ENCODE data around the gene PDE11A. TPM values are rescaled to one million over a fixed set of nuclear protein-coding genes. Genes with fewer than 3 reads are reported as not detected.

PDE11A gene
- total RNA-seq, 1 donor from 2014 or later, result not detected

DNA sequence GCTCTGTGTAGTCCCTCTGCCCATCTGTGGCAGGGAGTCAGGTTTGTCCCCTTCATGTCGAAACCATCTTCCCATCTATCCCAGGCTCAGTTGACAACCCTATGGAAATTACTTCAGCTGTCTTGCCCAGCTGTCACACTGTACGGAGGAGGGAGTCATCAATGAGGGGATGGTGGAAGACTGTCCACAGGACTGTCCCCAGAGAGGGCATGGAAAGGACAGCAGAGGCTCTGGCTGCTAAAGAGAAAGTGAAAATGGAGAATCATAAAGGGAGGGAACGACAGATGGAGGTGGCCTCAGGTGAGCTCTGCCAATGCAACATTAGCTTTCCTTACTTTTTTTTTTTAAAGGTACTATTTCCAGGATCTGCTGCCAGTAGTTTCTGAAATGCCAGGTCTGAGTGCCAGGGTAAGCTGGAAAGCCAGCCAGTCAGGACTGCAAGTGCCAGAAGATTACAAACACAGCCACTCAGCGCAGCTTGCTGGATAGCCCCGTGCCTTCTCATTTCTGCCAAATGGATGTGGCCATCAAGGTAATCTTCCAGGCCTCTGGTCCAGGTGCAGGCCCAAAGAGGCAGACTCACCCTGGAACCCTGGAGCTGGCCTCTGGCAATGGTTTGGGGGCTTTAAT lies 487.2 kb downstream of the PDE11A start:
- no peak for DNase-seq
- H3K4me3 Mint-ChIP-seq, result no peak overlapping the region
- intact Hi-C loops (cut with micrococcal nuclease), result no loop called here
- peaks cover 5% of the 10 kb centered on the region for H3K27me3 Mint-ChIP-seq
- no peaks in the 10 kb centered on the region for H3K36me3 Mint-ChIP-seq (ENCODE audit: low read depth)
- H3K27ac Mint-ChIP-seq, result no peak overlapping the region
- peaks cover 9% of the 10 kb centered on the region for H3K9me3 Mint-ChIP-seq
- peaks cover 3% of the 10 kb centered on the region for H3K4me1 Mint-ChIP-seq

DNA sequence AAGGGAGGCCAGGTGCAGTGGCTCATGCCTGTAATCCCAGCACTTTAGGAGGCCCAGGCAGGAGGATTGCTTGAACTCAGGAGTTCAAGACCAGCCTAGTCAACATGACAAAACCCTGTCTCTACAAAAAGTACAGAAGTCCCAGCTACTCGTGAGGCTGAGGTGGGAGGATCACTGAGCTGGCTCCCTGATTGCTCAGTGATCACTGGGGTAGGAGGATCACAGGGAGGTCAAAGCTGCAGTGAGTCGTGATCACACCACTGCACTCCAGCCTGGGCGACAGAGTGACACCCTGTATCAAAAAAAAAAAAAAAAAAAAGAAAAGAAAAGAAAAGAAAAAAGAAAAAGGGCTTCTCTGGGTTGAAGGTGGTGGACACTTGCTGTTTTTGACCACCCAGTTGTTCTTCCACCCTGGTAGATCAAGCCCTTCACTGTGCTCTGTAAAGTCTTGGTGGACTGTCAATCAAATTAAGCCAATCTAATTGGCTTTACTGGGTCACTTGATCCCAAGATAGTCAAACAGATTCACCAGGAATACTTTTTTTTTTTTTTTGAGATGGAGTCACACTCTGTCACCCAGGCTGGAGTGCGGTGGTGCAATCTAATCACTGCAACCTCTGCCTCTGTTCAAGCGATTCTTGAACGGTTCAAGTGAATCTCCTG lies 488.4 kb downstream of the PDE11A start:
- H3K4me3 Mint-ChIP-seq, result no peak overlapping the region
- H3K4me1 Mint-ChIP-seq, result peaks cover 3% of the 10 kb centered on the region
- H3K36me3 Mint-ChIP-seq (ENCODE audit: low read depth), result no peaks in the 10 kb centered on the region
- peaks cover 9% of the 10 kb centered on the region for H3K9me3 Mint-ChIP-seq
- no peak for DNase-seq
- no peak overlapping the region for H3K27ac Mint-ChIP-seq
- intact Hi-C loops (cut with micrococcal nuclease), result no loop called here
- peaks cover 4% of the 10 kb centered on the region for H3K27me3 Mint-ChIP-seq

DNA sequence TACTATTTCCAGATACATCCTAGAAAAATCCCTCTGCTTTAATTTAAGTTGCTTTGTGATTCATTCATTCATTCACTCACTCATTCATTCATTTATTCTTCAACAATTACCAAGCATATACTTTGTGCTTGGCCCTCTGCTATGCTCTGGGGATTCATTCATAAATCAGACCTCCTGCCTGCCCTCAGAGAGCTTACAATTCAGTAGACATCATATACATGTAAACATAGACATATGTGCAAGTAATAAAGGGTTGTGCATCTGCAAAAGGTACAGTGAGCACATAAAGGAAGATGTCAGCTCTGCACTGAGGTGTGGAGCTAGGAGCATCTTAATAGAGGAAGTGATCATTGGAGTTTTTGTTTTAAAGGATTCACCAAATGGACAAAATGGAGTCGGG lies 490.6 kb downstream of the PDE11A start:
- no peak for DNase-seq
- H3K27ac Mint-ChIP-seq, result no peak overlapping the region
- H3K9me3 Mint-ChIP-seq, result peaks cover 9% of the 10 kb centered on the region
- no peaks in the 10 kb centered on the region for H3K36me3 Mint-ChIP-seq (ENCODE audit: low read depth)
- H3K27me3 Mint-ChIP-seq, result peaks cover 2% of the 10 kb centered on the region
- H3K4me1 Mint-ChIP-seq, result peaks cover 3% of the 10 kb centered on the region
- intact Hi-C loops (cut with micrococcal nuclease), result no loop called here
- no peak overlapping the region for H3K4me3 Mint-ChIP-seq

DNA sequence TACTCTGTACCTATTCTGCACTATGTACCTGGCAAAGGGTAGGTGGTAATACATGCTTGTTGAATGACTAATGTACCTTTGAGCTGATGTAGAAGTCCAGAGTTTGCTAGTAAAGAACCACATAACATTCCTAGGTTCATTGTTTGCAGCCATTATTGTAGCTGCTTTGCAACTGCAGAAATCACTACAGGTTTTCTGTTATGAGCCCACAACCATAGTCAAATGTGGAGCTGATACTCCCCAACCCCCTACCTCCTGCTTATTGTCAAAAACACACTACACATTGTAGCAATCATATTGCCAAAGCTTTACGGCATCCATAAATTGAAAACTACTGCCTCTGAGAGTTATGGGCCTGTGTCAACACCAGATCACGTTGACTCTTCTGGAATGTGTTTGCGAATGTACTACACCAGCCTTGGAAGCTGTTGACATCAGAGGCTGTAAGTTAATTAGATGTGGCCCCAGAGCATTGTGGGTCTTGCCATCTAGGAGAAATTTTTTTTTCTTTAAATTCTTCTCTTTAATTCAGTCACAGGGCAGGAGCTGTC lies 493.0 kb downstream of the PDE11A start:
- no peak overlapping the region for H3K4me3 Mint-ChIP-seq
- H3K4me1 Mint-ChIP-seq, result no peaks in the 10 kb centered on the region
- H3K9me3 Mint-ChIP-seq, result peaks cover 9% of the 10 kb centered on the region
- no peak overlapping the region for H3K27ac Mint-ChIP-seq
- DNase-seq, result no peak
- H3K36me3 Mint-ChIP-seq (ENCODE audit: low read depth), result no peaks in the 10 kb centered on the region
- intact Hi-C loops (cut with micrococcal nuclease), result no loop called here
- H3K27me3 Mint-ChIP-seq, result peaks cover 2% of the 10 kb centered on the region

DNA sequence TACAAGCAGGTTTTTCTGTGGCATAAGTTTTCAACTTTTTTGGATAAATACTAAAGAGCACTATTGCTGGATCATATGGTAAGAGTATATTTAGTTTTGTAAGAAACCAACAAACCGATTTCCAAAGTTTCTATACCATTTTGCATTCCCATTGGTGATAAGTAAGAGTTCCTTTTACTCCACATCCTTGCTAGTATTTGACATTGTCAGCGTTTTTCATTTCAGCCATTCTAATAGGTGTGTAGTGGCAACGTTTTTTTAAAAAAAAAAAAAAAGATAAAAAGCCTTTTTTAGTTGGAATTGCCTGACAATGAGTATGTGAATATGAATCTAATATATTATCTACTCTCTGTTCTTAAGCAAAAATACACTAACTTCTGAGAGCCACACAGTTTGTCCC lies 494.1 kb downstream of the PDE11A start:
- no peak overlapping the region for H3K4me3 Mint-ChIP-seq
- intact Hi-C loops (cut with micrococcal nuclease), result no loop called here
- no peak overlapping the region for H3K27ac Mint-ChIP-seq
- no peaks in the 10 kb centered on the region for H3K4me1 Mint-ChIP-seq
- H3K36me3 Mint-ChIP-seq (ENCODE audit: low read depth), result no peaks in the 10 kb centered on the region
- no peak for DNase-seq
- peaks cover 9% of the 10 kb centered on the region for H3K9me3 Mint-ChIP-seq
- H3K27me3 Mint-ChIP-seq, result peaks cover 4% of the 10 kb centered on the region

DNA sequence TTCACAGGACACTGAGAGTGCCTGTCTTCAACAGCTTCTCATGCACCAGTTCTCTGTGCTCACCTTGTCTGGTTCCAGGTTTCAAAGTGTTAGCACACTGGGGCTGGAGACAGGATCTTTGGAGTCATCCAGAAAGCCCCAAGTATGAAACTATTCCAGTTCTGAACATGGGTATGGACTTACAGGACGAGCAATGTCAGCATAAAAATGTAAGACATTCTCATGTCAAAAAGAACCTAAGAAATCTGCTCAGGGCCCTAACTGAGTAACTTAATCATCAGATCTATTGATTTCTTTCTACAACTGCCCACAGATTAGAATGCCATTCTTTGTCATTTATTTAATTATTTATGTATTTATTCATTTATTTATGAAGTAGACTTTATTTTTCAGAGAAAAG lies 495.5 kb downstream of the PDE11A start:
- intact Hi-C loops (cut with micrococcal nuclease), result no loop called here
- Mint-ChIP-seq H3K27ac (no peak overlapping the region), H3K9me3 (peaks cover 6% of the 10 kb centered on the region), H3K4me1 (no peaks in the 10 kb centered on the region), H3K4me3 (no peak overlapping the region), H3K36me3 (ENCODE audit: low read depth) (no peaks in the 10 kb centered on the region), H3K27me3 (peaks cover 5% of the 10 kb centered on the region)
- DNase-seq, result no peak

DNA sequence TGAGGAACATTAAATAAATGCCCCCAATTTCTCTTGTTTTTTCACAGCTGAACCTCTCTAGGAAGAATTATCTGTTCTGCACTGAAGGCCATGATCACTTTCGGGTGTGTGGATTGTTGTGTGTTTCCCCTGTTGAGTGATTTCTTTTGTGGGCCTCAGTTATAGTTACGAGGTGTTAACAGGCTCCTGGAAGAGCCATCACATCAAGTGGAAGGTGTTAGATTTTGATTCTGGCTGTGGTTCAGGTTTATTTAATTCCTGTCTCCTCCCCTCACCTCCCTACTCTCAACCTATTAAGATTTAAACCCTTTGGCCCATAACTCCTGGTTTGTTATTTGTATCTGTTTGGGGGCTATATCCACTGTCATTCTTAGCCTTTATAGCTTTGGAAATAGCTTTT lies 497.2 kb downstream of the PDE11A start:
- Mint-ChIP-seq H3K36me3 (ENCODE audit: low read depth) (no peaks in the 10 kb centered on the region), H3K9me3 (no peaks in the 10 kb centered on the region), H3K27me3 (peaks cover 4% of the 10 kb centered on the region), H3K4me3 (no peak overlapping the region), H3K4me1 (no peaks in the 10 kb centered on the region), H3K27ac (no peak overlapping the region)
- DNase-seq, result no peak
- intact Hi-C loops (cut with micrococcal nuclease), result no loop called here

DNA sequence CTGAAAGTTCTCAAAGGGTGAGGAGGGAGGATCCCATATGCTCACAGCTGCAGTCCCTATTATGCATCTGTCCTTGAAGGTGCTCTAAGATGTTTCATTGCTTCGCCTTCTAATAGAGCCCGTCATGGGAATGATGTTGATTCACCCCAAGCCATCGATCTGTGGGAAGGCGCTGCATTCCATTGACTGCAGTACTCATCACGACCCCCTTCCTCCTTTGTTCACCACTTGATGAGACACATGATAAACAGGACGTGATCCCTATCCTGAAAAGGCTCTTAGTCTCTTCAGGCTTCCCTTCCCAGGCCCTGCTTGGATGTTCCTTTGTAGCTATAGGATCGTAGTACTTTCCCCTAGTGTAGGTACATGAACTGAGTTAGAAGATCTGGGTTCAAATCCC lies 498.2 kb downstream of the PDE11A start:
- Mint-ChIP-seq H3K27ac (no peak overlapping the region), H3K4me1 (no peaks in the 10 kb centered on the region), H3K9me3 (no peaks in the 10 kb centered on the region), H3K36me3 (ENCODE audit: low read depth) (no peaks in the 10 kb centered on the region), H3K27me3 (peaks cover 4% of the 10 kb centered on the region), H3K4me3 (no peak overlapping the region)
- no peak for DNase-seq
- intact Hi-C loops (cut with micrococcal nuclease), result no loop called here

Other genes with a start within 250 kb of the PDE11A start
- 16.8 and 22.8 TPM in 2 replicates for gene RBM45, start 39.7 kb upstream of the PDE11A start, total RNA-seq
- gene OSBPL6, start 121.7 kb upstream of the PDE11A start, total RNA-seq, result 1.1 and 1.5 TPM in 2 replicates

All from activated CD4-positive, alpha-beta T cell treated with anti-CD3 and anti-CD28 coated beads, Interleukin-2, amount 10 ng/mL, durations not matched to agents 24 days and 14 days (primary cell).